ENCODE data around the gene FLG2.

GRCh38 chr1:152309955-152310354 is 49.9 kb downstream of the FLG2 start:
- TF ChIP-seq CTCF (conservative IDR thresholded peaks at IDR 0.05; ENCODE audit: low read depth, low read length) (no peak), CHD1 (IDR thresholded peaks at IDR 0.05; ENCODE audit: low read depth, low read length) (no peak), SMC3 (IDR thresholded peaks at IDR 0.05; ENCODE audit: low read depth, low read length) (no peak), POLR2A (IDR thresholded peaks at IDR 0.05; ENCODE audit: low read depth, low read length) (no peak)
